SK-N-SH (cell line): Measurements from ENCODE around the gene TFDP2. TPM values are rescaled to one million over a fixed set of nuclear protein-coding genes. Genes with fewer than 3 reads are reported as not detected.

Experiments used
- CTCF ChIA-PET: fragments of 300-600, 350-600 bp; formaldehyde crosslinking; extraction: SDS; loops from one replicate; lab custom pipeline; 2021; lab: Yijun Ruan, JAX
- POLR2A ChIA-PET: fragments of 350-600 bp; sonication (Branson Sonifier 250); formaldehyde crosslinking; extraction: SDS; loops from one replicate; lab custom pipeline; 2020; ENCODE audit warnings: antibody characterized with exemption, inconsistent platforms; lab: Yijun Ruan, JAX
- DNase-seq: peaks from one replicate; pipeline ENCODE4 v3.0.0; 2012
- H2AFZ ChIP-seq: fragments of 200-600 bp; sonication (generic); 2 replicates; pipeline ENCODE4 v1.8.1; 2016; ENCODE audit warnings: antibody characterized with exemption, mild to moderate bottlenecking, low read depth
- H3F3A ChIP-seq: fragments of 200-600 bp; sonication (generic); replicated peaks from 2 replicates; pipeline ENCODE3; 2016; ENCODE audit warnings: antibody characterized with exemption, mild to moderate bottlenecking; ENCODE audit not compliant: insufficient read depth
- H3K27ac ChIP-seq, 2 experiments: fragments of 200-500 bp in 1 of 2; fragments of 200-600 bp in 1 of 2; sonication (Bioruptor generic) in 1 of 2; sonication (generic), shearing (Covaris generic) in 1 of 2; 2 replicates each; pipeline versions ENCODE4 v1.5.1 to v1.6.1; 2014 to 2016; ENCODE audit warnings: low read depth in 2 of 2, inconsistent platforms in 1 of 2, low read length in 1 of 2, mild to moderate bottlenecking in 1 of 2, mixed read lengths in 1 of 2
- H3K27me3 ChIP-seq: fragments of 200-600 bp; sonication (generic), shearing (Covaris generic); 2 replicates; pipeline ENCODE4 v1.6.1; 2016; ENCODE audit warnings: mixed run types; ENCODE audit not compliant: insufficient read depth
- H3K36me3 ChIP-seq, 2 experiments: fragments of 200-500 bp in 1 of 2; fragments of 200-600 bp in 1 of 2; sonication (Bioruptor generic) in 1 of 2; sonication (generic) in 1 of 2; replicated peaks in 1 of 2; 2 replicates each; pipeline versions ENCODE3 to v1.5.1; 2014 to 2016; ENCODE audit warnings: low read length in 1 of 2, mild to moderate bottlenecking in 1 of 2; ENCODE audit not compliant: insufficient read depth in 2 of 2, control insufficient read depth in 1 of 2
- H3K4me1 ChIP-seq, 2 experiments: fragments of 200-500 bp in 1 of 2; fragments of 200-600 bp in 1 of 2; sonication (Bioruptor generic) in 1 of 2; sonication (generic), shearing (Covaris generic) in 1 of 2; 2 replicates each; pipeline versions ENCODE4 v1.5.1 to v1.6.1; 2014 to 2016; ENCODE audit warnings: low read depth in 1 of 2, low read length in 1 of 2, mixed run types in 1 of 2; ENCODE audit not compliant: insufficient read depth in 2 of 2, control insufficient read depth in 1 of 2
- H3K4me2 ChIP-seq: fragments of 200-600 bp; sonication (generic), shearing (Covaris generic); 2 replicates; pipeline ENCODE4 v1.6.1; 2017; ENCODE audit warnings: mixed run types
- H3K4me3 ChIP-seq, 2 experiments: fragments of 200-500 bp in 1 of 2; fragments of 200-600 bp in 1 of 2; sonication (Bioruptor generic) in 1 of 2; sonication (generic), shearing (Covaris generic) in 1 of 2; 2 replicates each; pipeline versions ENCODE4 v1.5.1 to v1.8.1; 2014 to 2016; ENCODE audit warnings: low read depth in 2 of 2, inconsistent platforms in 1 of 2, low read length in 1 of 2, mild to moderate bottlenecking in 1 of 2, mixed read lengths in 1 of 2, moderate library complexity in 1 of 2
- H3K79me2 ChIP-seq: fragments of 200-600 bp; sonication (generic); 2 replicates; pipeline ENCODE4 v1.8.1; 2017; ENCODE audit warnings: mild to moderate bottlenecking; ENCODE audit not compliant: insufficient read depth
- H3K9ac ChIP-seq: fragments of 200-600 bp; sonication (generic); 2 replicates; pipeline ENCODE4 v1.6.1; 2017; ENCODE audit warnings: mixed run types
- H3K9me2 ChIP-seq: fragments of 200-600 bp; sonication (generic); 2 replicates; pipeline ENCODE4 v1.6.1; 2017; ENCODE audit warnings: mixed run types
- H3K9me3 ChIP-seq: fragments of 200-600 bp; sonication (generic); 2 replicates; pipeline ENCODE4 v1.6.1; 2017; ENCODE audit warnings: mixed run types, mild to moderate bottlenecking, moderate library complexity
- H4K20me1 ChIP-seq: fragments of 200-600 bp; sonication (generic); 2 replicates; pipeline ENCODE4 v1.6.1; 2017; ENCODE audit warnings: mild to moderate bottlenecking, mixed run types; ENCODE audit not compliant: insufficient read depth
- CTCF ChIP-seq: fragments of 200-600 bp; sonication (generic); IDR thresholded peaks from 2 replicates; pipeline ENCODE4 v1.6.1; 2017; ENCODE audit warnings: antibody characterized with exemption, mild to moderate bottlenecking, moderate library complexity
- EZH2phosphoT487 ChIP-seq: fragments of 200-600 bp; sonication (generic); IDR thresholded peaks from 2 replicates; pipeline ENCODE4 v1.6.1; 2017; ENCODE audit warnings: low read depth, mixed run types, mild to moderate bottlenecking, antibody characterized with exemption, moderate library complexity, borderline replicate concordance
- GABPA ChIP-seq: IDR thresholded peaks from 2 replicates; pipeline ENCODE4 v1.4.0; 2012; ENCODE audit warnings: low read depth, mild to moderate bottlenecking
- MEF2A ChIP-seq: IDR thresholded peaks from 2 replicates; pipeline ENCODE4 v1.4.0; 2012; ENCODE audit warnings: low read depth, borderline replicate concordance
- MXI1 ChIP-seq: IDR thresholded peaks from 2 replicates; pipeline ENCODE4 v1.6.1; 2012; ENCODE audit warnings: mild to moderate bottlenecking, low read depth, low read length, improper control_type of control experiment
- NFIC ChIP-seq: IDR thresholded peaks from 2 replicates; pipeline ENCODE4 v1.4.0; 2012; ENCODE audit warnings: borderline replicate concordance
- RFX5 ChIP-seq: IDR thresholded peaks from 2 replicates; pipeline ENCODE4 v1.6.1; 2012; ENCODE audit warnings: mild to moderate bottlenecking, improper control_type of control experiment, low read length
- RXRA ChIP-seq: IDR thresholded peaks from 2 replicates; pipeline ENCODE4 v1.4.0; 2012; ENCODE audit warnings: low read depth, mild to moderate bottlenecking, borderline replicate concordance
- SMC3 ChIP-seq: IDR thresholded peaks from 2 replicates; pipeline ENCODE4 v1.6.1; 2012; ENCODE audit warnings: low read depth, low read length, improper control_type of control experiment
- ZBTB33 ChIP-seq: IDR thresholded peaks from 2 replicates; pipeline ENCODE4 v1.4.0; 2012; ENCODE audit warnings: low read depth, borderline replicate concordance
- WGBS: methylation state at CpG from one replicate; pipeline ENCODE4 v1.1.6; 2017; ENCODE audit warnings: low lambda C conversion rate; 5-methylcytosine and 5-hydroxymethylcytosine counted together
- polyA plus RNA-seq, 3 experiments: library from polyadenylated mRNA; depleted of rRNA; stranded (reverse); fragments of >200 nt; gene quantifications; 2 replicates each; pipeline ENCODE4 v1.2.3, GENCODE V29; 2012

Gene TFDP2
- polyA plus RNA-seq, 1 of the 3 experiments (the other 2 are of a cell fraction), result 8.6 TPM

- H3K4me2 ChIP-seq, result no peak overlapping the region
- no peaks in the 10 kb centered on the region for H4K20me1 ChIP-seq
- 96% methylated on average over 2 of the region's 2 CpGs for WGBS
- H3K4me3 ChIP-seq, result no peak overlapping the region
- no peak for DNase-seq
- H3K27ac ChIP-seq, result no peak overlapping the region
- H3K9me3 ChIP-seq, result no peaks in the 10 kb centered on the region
- H3K9me2 ChIP-seq, result no peaks in the 10 kb centered on the region
- no peak overlapping the region for H3K9ac ChIP-seq
- H2AFZ ChIP-seq, result no peak overlapping the region
- no peaks in the 10 kb centered on the region for H3K79me2 ChIP-seq
- H3K27me3 ChIP-seq, result no peaks in the 10 kb centered on the region
- TF ChIP-seq RXRA (no peak), MEF2A (no peak)
- TF ChIP-seq, all 33 proteins: peak for 0
- Histone ChIP-seq H3F3A (no peaks in the 10 kb centered on the region), H3K36me3 (no peaks in the 10 kb centered on the region), H3K4me1 (no peaks in the 10 kb centered on the region)
- ChIA-PET CTCF (interaction anchor here (0.9 kb wide), 1 partner anchor 239 kb away, joined by 3 read pairs; no protein-coding TSS in a partner anchor), POLR2A (no interaction called here)
These were observed 108.3 kb downstream of the TFDP2 start for GRCh38 chr3:142040941-142041491.

- ChIA-PET CTCF (no interaction called here), POLR2A (no interaction called here)
- Histone ChIP-seq H3K27me3 (no peaks in the 10 kb centered on the region), H3K9me2 (no peaks in the 10 kb centered on the region), H4K20me1 (no peaks in the 10 kb centered on the region), H3K4me1 (no peaks in the 10 kb centered on the region), H2AFZ (no peak overlapping the region), H3K9ac (no peak overlapping the region), H3K9me3 (no peaks in the 10 kb centered on the region), H3K36me3 (no peaks in the 10 kb centered on the region), H3K27ac (no peak overlapping the region), H3K4me2 (no peak overlapping the region), H3F3A (no peaks in the 10 kb centered on the region), H3K4me3 (no peak overlapping the region), H3K79me2 (no peaks in the 10 kb centered on the region)
- 78% methylated on average over 2 of the region's 3 CpGs for WGBS
- DNase-seq, result no peak
- no peak for TF ChIP-seq ZBTB33
These were observed 113.9 kb downstream of the TFDP2 start for GRCh38 chr3:142035308-142035922.

- H3K79me2 ChIP-seq, result no peaks in the 10 kb centered on the region
- no peak for TF ChIP-seq GABPA
- TF ChIP-seq SMC3, result no peak
- TF ChIP-seq RFX5, result no peak
- no peak for TF ChIP-seq MXI1
- TF ChIP-seq RXRA, result no peak
- no peak for TF ChIP-seq CTCF
- TF ChIP-seq EZH2phosphoT487, result no peak
- no peak for TF ChIP-seq NFIC
- TF ChIP-seq, all 33 proteins: peak for 0
- Histone ChIP-seq H3K9ac (no peak overlapping the region), H3K27ac (no peak overlapping the region), H3K9me2 (no peaks in the 10 kb centered on the region), H3K36me3 (no peaks in the 10 kb centered on the region), H3K4me1 (peaks cover 0 to 2% of the 10 kb centered on the region in 2 experiments; a peak in 2 of 4 replicates), H2AFZ (no peak overlapping the region), H3K9me3 (no peaks in the 10 kb centered on the region), H3K4me2 (no peak overlapping the region), H3K27me3 (no peaks in the 10 kb centered on the region), H3F3A (peaks cover 14% of the 10 kb centered on the region), H3K4me3 (no peak overlapping the region), H4K20me1 (no peaks in the 10 kb centered on the region)
- ChIA-PET POLR2A (no interaction called here), CTCF (interaction anchor here (1.7 kb wide), 1 partner anchor 11 kb away, joined by 5 read pairs; no protein-coding TSS in a partner anchor)
- no peak for DNase-seq
- WGBS, result 90% methylated on average over 4 of the region's 4 CpGs
These were observed 116.1 kb downstream of the TFDP2 start for GRCh38 chr3:142033292-142033691.
